Neural cell (in vitro differentiated cells): Measurements from ENCODE around the gene CYP11A1.

Source experiments
- CTCF ChIP-seq: fragments of 450-650 bp; IDR thresholded peaks from 2 replicates; pipeline ENCODE4 v1.5.1; 2014; ENCODE audit warnings: antibody characterized with exemption, mild to moderate bottlenecking, moderate library complexity; ENCODE audit not compliant: poor library complexity, severe bottlenecking
- EP300 ChIP-seq: fragments of 450-650 bp; conservative IDR thresholded peaks from 2 replicates; pipeline ENCODE4 v1.6.1; 2014; ENCODE audit warnings: antibody characterized with exemption, mild to moderate bottlenecking, moderate library complexity; ENCODE audit not compliant: poor library complexity, severe bottlenecking
- EZH2 ChIP-seq: fragments of 200-600, 300-800 bp; shearing (Covaris generic), sonication (generic); IDR thresholded peaks from 2 replicates; pipeline ENCODE4 v1.6.1; 2014; ENCODE audit warnings: antibody characterized with exemption, low read length, borderline replicate concordance, mild to moderate bottlenecking; ENCODE audit not compliant: insufficient read depth, poor library complexity, severe bottlenecking
- MXI1 ChIP-seq: fragments of 450-650 bp; conservative IDR thresholded peaks from 2 replicates; pipeline ENCODE4 v1.6.1; 2014; ENCODE audit warnings: antibody characterized with exemption, mild to moderate bottlenecking; ENCODE audit not compliant: poor library complexity, severe bottlenecking
- POLR2AphosphoS5 ChIP-seq: IDR thresholded peaks from 2 replicates; pipeline ENCODE4 v1.6.1; 2012
- RAD21 ChIP-seq: fragments of 450-650 bp; conservative IDR thresholded peaks from 2 replicates; pipeline ENCODE4 v1.6.1; 2014; ENCODE audit warnings: antibody characterized with exemption, mild to moderate bottlenecking, moderate library complexity
- TAF1 ChIP-seq: IDR thresholded peaks from 2 replicates; pipeline ENCODE4 v1.6.1; 2012; ENCODE audit warnings: low read depth

- TF ChIP-seq CTCF, result no peak
- TF ChIP-seq EZH2, result no peak
- no peak for TF ChIP-seq POLR2AphosphoS5
- no peak for TF ChIP-seq MXI1
- no peak for TF ChIP-seq EP300
- no peak for TF ChIP-seq RAD21
- no peak for TF ChIP-seq TAF1
Observed at GRCh38 chr15:74378848-74379247, 11.4 kb upstream of the CYP11A1 start.
